Left renal cortex interstitium (tissue), 4 donors: ENCODE results near the gene ZNF580. TPM values are rescaled to one million over a fixed set of nuclear protein-coding genes. Genes with fewer than 3 reads are reported as not detected.
A peak's percentile ranks its signal among the peaks of the same experiment; 100 is the strongest.

ENCODE experiments used
- DNase-seq, 4 donors: peaks; one replicate each; pipeline ENCODE4 v3.0.0-alpha.2; 2013; ENCODE audit warnings: low read depth in 4 of 4, low spot score in 2 of 4, missing footprints in 1 of 4
- polyA plus RNA-seq, 4 donors: library from polyadenylated mRNA; unstranded; fragments of 120-200 nt; gene quantifications; one replicate each; pipeline ENCODE4 v1.2.1, GENCODE V29; 2013; ENCODE audit not compliant: insufficient read length in 4 of 4

The ZNF580 gene
- polyA plus RNA-seq, 4 donors, result 33.8 to 67.1 (median 51.7) TPM

DNA sequence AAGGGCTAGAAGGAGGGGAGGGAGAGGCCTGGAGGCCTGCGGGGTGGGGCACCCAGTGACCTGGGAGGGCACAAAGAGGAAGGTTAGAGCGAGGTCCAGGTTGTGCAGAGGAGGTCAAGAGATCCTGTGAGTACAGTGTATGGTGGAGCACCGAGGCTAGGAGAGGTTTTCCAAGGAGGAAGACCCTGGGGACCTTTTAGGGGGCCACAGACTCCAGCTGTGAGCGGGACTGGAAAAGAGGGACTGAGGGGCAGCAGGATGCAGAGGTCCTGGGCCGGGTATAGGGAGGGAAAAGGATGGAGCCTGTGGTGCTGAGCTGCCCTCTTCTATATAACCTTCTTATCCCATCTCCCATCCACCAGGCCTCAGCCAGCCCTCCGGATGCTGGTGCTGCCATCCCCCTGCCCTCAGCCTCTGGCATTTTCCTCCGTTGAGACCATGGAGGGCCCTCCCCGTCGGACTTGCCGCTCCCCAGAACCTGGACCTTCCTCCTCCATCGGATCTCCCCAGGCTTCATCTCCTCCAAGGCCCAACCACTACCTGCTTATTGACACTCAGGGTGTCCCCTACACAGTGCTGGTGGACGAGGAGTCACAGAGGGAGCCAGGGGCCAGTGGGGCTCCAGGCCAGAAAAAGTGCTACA is 3.5 kb downstream of the ZNF580 start:
- no peak for DNase-seq

DNA sequence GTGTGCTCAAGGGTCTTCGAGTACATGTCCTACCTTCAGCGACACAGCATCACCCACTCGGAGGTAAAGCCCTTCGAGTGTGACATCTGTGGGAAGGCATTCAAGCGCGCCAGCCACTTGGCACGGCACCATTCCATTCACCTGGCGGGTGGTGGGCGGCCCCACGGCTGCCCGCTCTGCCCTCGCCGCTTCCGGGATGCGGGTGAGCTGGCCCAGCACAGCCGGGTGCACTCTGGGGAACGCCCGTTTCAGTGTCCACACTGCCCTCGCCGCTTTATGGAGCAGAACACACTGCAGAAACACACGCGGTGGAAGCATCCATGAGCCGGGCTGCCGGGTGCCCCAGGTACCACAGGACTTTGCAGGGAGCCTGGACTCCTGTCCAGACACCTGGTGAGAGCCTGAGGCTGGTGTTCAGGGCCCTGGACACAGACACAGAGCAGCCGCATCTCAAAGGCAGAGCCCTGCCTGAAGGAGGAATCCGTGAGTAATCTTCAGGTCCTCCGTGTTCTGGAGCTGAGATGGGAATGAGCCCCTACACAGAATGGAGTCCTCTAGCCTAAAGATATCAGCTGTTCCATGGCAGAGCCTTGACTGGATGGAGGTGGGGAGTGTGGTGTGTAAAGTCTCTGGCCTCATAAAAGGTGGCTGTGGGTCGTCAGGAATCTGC is 4.2 kb downstream of the ZNF580 start:
- DNase-seq, result no peak

- no peak for DNase-seq
Observed at GRCh38 chr19:55645512-55645881, 4.7 kb downstream of the ZNF580 start.

DNA sequence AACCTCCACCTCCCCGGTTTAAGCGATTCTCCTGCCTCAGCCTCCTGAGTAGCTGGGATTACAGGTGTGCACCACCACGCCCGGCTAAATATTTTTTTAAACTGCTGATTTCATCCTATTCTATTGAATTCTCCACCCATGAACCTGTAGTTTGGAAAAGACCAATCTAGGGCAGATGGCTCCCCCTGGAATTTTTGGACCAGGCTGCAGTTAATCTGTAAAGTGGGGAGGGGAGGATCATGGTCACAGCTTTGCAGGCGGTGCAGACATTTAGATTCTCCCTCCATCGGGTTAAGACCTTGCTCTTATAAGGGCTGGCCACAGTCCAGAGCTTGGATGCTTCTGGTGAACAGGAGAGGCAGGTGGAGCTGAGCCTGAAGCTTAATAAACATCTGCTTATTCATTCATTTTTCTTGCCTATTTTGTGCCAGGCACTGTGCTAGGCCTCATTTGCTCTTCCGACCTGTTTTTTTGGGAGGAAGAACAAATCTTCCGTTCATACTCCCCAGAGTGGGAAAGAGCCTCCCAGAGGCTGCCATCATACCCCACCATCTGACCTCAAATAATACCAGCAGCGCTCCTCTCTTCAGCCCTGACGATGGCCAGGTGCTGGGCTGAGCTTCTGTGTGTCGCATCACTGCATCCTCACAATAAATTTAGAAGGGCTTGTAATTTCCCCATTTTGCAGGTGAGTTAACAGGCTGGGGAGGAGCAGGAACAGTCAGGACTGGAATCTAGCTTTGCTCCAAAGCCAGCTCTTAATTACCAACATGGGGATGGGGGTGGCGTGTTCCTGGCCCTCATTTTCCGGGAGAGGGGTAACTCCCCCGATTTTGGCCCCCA is 6.3 kb downstream of the ZNF580 start:
- no peak for DNase-seq

DNA sequence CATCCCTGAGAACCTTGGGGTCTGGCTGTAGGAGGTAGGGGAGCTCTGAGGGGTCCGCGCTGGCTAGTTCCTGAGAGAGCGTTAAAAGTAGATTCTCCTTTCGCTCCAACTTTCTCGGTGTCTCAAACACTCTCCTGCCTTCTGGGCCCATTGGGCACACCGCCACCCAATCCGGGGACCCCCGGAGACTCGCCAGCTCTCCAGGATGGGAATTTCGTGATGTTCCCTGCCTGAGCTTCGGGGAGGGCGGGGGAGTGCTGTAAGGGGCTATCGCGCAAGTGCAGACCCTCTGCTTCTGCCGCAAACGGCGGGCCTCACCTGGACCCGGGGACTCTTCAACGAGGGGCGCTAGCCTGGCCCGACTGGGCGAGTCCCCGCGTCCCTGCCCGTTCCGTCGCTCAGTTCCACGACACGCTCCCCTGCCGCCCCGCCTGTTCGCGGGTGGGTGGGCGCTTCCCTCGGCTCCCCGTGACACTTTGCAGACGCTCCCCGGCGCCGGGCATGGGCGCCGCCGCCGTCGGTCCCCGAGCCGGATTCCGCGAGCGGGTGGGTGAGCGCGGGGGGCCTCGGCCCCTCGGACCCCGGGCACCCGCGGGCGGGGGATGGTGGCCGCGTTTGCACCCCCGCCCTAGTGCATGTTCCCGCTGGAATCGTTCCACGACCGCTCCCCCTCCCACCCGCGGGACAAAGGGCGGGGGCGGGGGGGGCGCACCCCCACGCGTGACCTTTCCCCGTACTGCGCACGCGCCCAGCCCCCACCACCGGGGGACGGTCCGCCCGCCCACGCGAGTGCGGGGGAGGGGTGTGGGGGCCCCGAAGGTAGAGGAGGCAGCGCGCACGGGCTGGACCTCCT is 7.2 kb downstream of the ZNF580 start, which contains the start of gene CCDC106:
Gene CCDC106, plus strand, starts transcription at position 481 of the 853 bp plus-strand sequence. CDS start 835 bp downstream, outside the sequence.
- DNase-seq, result peak in 1 of 4 donors; percentile 70

- no peak for DNase-seq
Observed at GRCh38 chr19:55648585-55649267, 7.9 kb downstream of the ZNF580 start.

DNA sequence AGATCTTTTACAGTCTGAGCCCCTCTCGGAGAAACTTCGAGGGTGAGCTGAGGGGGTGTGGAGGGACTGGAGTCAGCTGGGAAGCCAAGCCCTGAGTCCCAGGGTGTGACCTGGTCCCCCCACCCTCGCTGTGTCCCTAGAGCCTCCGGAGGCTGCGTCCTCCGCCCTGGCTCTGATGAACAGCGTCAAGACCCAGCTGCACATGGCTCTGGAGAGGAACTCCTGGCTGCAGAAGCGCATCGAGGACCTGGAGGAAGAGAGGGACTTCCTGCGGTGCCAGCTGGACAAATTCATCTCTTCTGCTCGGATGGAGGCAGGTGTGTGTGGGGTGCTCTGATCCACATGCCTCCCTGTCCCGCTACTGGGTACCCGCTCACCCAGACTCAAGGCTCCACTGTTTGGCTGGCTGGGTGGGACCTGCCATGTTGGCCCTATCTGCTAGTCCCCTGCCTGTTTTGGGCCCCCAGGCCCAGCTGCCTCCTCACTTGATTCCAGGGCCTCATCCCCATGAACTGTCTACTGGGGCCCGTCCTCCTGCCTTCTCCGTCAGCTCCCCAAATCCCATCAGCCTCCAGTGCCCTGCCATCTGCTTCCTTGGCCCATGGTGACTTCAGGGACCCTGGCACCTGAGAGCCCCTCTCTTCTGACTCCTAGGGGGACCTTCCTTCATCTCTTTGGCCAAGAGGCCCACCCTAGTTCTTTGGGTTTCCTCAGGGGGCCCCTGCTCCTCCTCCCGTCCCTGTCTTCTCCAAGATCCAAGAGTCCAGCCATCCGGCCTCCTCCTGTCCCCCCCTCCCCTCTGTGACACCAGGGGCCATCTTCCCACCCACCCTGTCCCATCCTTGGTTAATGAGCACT is 8.7 kb downstream of the ZNF580 start:
- no peak for DNase-seq

DNA sequence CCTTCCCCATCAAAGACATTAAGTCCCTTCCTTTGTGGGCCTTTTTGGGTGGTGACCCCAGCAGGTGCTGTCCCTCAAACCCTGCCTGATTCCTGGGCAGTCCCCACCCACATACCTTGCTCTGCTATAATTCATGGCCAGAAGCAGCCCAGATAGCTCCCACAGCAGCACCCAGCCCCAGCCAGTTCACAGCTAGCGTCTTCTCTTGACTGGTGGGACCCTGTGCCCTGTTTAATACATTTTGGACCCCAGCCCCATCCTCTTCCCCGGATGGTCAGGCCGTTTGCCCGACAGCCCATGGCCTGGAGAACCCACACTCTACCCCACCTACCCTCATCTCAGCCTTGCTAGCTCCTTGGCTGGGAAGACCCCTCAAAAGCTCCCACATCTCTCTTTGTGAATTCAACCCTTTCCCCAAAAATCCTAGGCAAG is 9.3 kb downstream of the ZNF580 start:
- no peak for DNase-seq

DNA sequence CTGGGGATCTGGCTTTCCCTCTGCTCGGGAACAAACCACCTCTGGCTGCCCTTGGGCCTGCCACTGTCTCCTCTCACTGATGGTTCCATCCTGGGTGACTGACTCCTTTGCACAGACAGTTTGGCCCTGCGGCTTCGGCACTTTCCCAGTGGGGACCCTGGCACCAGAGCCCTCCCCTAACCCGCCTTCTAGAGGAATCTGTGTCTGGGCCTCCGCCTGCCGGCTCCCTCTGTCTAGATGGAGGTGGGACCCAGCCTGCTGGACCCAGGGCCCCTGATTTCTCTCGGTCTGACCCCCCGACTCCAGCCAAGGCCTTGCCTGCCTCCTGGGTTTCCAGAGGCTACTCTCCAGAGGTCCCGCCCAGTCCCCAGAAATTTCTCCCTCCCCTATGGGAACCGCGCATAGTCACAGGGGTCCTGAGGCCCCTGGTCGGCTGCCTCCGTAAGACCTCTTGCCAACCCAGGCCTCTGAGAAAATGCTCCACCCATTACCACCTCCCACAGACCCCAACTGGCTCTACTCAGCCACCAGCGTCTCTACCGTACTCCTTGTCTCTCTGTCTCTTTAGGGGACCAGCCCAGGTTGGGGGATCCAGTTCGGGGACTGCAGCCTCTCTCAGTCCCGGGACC is 9.9 kb downstream of the ZNF580 start:
- no peak for DNase-seq

- DNase-seq, result no peak
Observed at GRCh38 chr19:55651236-55651635, 10.4 kb downstream of the ZNF580 start.

DNA sequence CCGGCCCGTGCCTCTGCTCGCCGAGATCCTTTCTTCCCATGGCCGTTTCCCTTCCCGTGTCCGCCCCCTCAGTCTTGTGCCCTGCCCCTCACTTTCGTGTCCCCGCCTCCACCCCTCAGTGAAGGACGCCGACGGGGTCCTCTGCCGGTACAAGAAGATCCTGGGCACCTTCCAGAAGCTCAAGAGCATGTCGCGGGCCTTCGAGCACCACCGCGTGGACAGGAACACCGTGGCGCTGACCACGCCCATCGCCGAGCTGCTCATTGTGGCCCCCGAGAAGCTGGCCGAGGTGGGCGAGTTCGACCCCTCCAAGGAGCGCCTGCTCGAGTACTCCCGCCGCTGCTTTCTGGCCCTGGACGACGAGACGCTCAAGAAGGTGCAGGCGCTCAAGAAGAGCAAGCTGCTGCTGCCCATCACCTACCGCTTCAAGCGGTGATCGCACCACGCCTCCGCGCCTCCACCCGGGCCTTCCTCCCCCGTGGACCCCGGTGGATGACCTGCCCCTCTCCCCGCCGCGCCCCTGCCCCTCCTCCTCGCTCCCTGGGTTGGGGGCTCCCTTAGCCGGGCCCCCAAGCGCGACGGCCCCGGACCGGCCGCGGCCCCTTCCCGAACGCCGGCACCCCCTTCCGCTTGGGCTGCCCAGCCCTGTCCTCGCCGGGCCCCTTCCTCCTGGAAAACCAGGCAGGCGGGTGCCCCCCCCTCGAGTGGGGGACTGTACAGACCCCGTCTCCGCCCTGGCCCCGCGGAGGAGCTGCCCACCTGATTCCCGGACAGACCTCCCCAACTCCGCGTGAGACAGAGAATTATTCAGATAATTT is 11.7 kb downstream of the ZNF580 start:
- no peak for DNase-seq

- peak; percentile 96 to 99 (median 98) for DNase-seq
Observed at GRCh38 chr19:55653651-55654322, 13.0 kb downstream of the ZNF580 start.

DNA sequence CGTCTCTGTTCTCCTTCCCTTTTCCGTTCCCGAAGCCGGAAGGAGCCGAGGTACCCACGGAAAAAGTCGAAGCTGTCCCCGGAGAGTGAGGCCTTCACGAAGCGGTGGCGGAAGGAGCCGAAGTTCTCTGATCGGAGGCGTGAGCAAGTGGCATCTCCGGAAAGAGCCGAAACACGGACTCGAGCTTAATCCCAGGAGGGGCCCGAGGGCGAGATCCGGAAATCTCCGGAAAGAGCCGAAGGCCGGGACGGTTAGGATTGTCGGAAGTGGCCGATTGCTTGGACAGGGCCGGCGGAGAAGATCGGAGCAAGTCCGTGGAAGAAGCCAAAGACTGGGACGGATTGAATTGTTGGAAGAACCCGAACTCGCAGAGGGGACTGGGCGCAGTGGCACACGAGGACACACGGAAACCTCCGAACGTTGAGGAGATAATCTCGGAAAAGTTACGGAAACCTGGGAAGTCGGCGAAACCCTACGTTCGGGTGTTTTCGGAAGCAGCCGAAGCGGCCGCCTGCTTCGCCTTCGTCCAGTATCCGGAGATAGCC is 13.6 kb downstream of the ZNF580 start:
- peak; percentile 98 to 100 (median 98) for DNase-seq

- DNase-seq, result peak in 1 of 4 donors; percentile 62
Observed at GRCh38 chr19:55654868-55655647, 14.3 kb downstream of the ZNF580 start, which contains the start of gene U2AF2. Gene U2AF2, plus strand, starts transcription at chr19:55655035. Its CDS starts 70 bp downstream, at chr19:55655105.

DNA sequence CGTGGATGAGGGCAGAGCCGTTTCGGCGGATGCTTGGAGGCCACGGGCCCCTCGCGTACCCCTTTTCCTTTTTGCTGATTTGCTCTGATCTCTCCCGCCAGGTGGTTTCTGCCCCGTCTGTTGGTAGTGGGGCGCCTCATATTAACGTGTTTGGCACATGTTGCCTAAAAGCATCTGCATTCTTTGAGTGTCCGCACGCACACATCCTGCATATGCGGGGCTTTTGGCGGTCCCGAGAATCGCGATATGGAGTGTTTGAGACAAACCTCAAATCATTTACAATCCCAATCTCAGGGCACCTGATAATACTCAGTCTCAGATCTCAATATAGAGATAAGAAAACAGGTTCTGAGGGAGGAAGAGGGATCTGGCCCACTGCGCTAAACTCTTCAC is 14.8 kb downstream of the ZNF580 start:
- DNase-seq, result no peak

GRCh38 chr19:55656552-55656951 is 15.8 kb downstream of the ZNF580 start:
- no peak for DNase-seq
